A549 (cell line): Measurements from ENCODE around the gene HIPK3.

Experiments used
- CEBPB ChIP-seq, 2 experiments: fragments of >200 bp in 1 of 2; sonication (Bioruptor Twin) in 1 of 2; formaldehyde crosslinking in 1 of 2; IDR thresholded peaks; 2 replicates each; pipeline ENCODE4 v1.6.1; 2012 to 2016
- ESRRA ChIP-seq: fragments of 150-350 bp; IDR thresholded peaks from 2 replicates; pipeline ENCODE4 v1.6.1; 2014; ENCODE audit warnings: mild to moderate bottlenecking, low read length, borderline replicate concordance
- JUN ChIP-seq, 2 experiments: fragments of >200 bp; sonication (Bioruptor Twin); formaldehyde crosslinking; IDR thresholded peaks; 2 replicates in 1 of 2; 3 replicates in 1 of 2; pipeline ENCODE4 v1.6.1; 2016 to 2017
- JUNB ChIP-seq: fragments of >200 bp; sonication (Bioruptor Twin); formaldehyde crosslinking; IDR thresholded peaks from 2 replicates; pipeline ENCODE4 v1.6.1; 2016
- MAFK ChIP-seq: fragments of 450-650 bp; IDR thresholded peaks from 2 replicates; pipeline ENCODE4 v1.6.1; 2014; ENCODE audit not compliant: partially characterized antibody
- MAZ ChIP-seq: fragments of 150-350 bp; IDR thresholded peaks from 2 replicates; pipeline ENCODE4 v1.6.1; 2014; ENCODE audit warnings: antibody characterized with exemption, low read depth, low read length, borderline replicate concordance
- POLR2A ChIP-seq: IDR thresholded peaks from 2 replicates; pipeline ENCODE4 v1.6.1; 2012; ENCODE audit warnings: mild to moderate bottlenecking, low read length
- POLR2AphosphoS2 ChIP-seq: conservative IDR thresholded peaks from 2 replicates; pipeline ENCODE4 v1.6.1; 2012; ENCODE audit warnings: low read length, improper control_type of control experiment, inconsistent platforms
- RNF2 ChIP-seq: fragments of 200-600 bp; sonication (generic); IDR thresholded peaks from 2 replicates; pipeline ENCODE4 v1.6.1; 2016; ENCODE audit warnings: low read depth, mild to moderate bottlenecking, antibody characterized with exemption, moderate library complexity, borderline replicate concordance
- TF ChIP-seq, protein P1 (sequence below): fragments of >200 bp; sonication (Bioruptor Twin); formaldehyde crosslinking; IDR thresholded peaks from 3 replicates; pipeline ENCODE4 v1.5.1; 2016
- TF ChIP-seq, protein P2 (sequence below): fragments of 150-350 bp; IDR thresholded peaks from 2 replicates; pipeline ENCODE4 v1.6.1; 2014; ENCODE audit warnings: low read depth, mild to moderate bottlenecking, low read length
- TF ChIP-seq, protein P3 (sequence below): fragments of 200-600 bp; sonication (generic); IDR thresholded peaks from 2 replicates; pipeline ENCODE4 v1.6.1; 2016; ENCODE audit warnings: antibody characterized with exemption, mild to moderate bottlenecking, moderate library complexity
- TF ChIP-seq, protein P4 (sequence below): fragments of 250-450 bp; sonication (Bioruptor Pico); IDR thresholded peaks from 2 replicates; pipeline ENCODE4 v1.5.0; 2020; ENCODE audit warnings: low read depth, mild to moderate bottlenecking, moderate library complexity

DNA sequence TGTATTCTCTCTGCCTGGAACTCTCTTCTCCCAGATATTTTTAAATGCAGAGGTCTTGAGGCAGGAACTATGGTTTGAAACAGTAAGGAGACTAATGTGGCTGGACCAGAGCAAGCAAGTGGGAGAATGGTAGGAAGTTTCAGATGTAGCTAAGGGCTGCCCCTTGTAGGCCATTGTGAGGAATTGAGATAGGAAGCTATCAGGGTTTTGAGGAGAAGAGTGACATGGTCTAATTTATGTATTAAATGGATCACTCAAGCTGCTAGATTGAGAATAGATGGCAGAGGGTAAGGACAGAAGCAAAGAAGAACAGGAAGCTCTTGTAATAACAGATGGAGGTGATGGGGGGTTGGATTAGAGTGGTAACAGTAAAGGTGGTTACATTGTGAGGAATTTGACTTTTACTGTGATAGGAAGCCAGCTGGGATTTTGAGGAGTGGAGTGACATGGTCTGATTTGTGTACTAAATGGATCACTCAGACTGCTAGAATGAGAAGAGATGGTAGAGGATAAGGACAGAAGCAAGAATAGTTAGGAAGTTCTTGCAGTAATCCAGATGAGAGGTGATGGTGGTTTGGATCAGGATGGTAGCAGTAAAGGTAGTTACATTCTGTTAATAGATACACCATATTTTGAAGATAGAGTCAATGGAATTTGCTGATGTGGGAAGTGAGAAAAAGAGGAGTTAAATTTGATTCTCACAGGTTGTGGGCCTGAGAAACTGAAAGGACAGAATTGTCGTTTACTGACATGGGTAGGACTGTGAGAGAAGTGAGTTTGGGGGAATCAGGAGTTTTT, 63.0 kb downstream of the HIPK3 start:
- no peak for TF ChIP-seq JUNB
- TF ChIP-seq MAZ, result no peak
- no peak for TF ChIP-seq JUN (IDR thresholded peaks at IDR 0.05)
- TF ChIP-seq, protein P1, sequence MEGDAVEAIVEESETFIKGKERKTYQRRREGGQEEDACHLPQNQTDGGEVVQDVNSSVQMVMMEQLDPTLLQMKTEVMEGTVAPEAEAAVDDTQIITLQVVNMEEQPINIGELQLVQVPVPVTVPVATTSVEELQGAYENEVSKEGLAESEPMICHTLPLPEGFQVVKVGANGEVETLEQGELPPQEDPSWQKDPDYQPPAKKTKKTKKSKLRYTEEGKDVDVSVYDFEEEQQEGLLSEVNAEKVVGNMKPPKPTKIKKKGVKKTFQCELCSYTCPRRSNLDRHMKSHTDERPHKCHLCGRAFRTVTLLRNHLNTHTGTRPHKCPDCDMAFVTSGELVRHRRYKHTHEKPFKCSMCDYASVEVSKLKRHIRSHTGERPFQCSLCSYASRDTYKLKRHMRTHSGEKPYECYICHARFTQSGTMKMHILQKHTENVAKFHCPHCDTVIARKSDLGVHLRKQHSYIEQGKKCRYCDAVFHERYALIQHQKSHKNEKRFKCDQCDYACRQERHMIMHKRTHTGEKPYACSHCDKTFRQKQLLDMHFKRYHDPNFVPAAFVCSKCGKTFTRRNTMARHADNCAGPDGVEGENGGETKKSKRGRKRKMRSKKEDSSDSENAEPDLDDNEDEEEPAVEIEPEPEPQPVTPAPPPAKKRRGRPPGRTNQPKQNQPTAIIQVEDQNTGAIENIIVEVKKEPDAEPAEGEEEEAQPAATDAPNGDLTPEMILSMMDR, result no peak
- TF ChIP-seq MAFK, result peak; percentile 7
- TF ChIP-seq ESRRA, result no peak
- TF ChIP-seq, protein P2, sequence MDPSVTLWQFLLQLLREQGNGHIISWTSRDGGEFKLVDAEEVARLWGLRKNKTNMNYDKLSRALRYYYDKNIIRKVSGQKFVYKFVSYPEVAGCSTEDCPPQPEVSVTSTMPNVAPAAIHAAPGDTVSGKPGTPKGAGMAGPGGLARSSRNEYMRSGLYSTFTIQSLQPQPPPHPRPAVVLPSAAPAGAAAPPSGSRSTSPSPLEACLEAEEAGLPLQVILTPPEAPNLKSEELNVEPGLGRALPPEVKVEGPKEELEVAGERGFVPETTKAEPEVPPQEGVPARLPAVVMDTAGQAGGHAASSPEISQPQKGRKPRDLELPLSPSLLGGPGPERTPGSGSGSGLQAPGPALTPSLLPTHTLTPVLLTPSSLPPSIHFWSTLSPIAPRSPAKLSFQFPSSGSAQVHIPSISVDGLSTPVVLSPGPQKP, result no peak
- no peak for TF ChIP-seq CEBPB (IDR thresholded peaks at IDR 0.05)
- TF ChIP-seq RNF2, result no peak
- no peak for TF ChIP-seq POLR2A
- TF ChIP-seq, protein P3, sequence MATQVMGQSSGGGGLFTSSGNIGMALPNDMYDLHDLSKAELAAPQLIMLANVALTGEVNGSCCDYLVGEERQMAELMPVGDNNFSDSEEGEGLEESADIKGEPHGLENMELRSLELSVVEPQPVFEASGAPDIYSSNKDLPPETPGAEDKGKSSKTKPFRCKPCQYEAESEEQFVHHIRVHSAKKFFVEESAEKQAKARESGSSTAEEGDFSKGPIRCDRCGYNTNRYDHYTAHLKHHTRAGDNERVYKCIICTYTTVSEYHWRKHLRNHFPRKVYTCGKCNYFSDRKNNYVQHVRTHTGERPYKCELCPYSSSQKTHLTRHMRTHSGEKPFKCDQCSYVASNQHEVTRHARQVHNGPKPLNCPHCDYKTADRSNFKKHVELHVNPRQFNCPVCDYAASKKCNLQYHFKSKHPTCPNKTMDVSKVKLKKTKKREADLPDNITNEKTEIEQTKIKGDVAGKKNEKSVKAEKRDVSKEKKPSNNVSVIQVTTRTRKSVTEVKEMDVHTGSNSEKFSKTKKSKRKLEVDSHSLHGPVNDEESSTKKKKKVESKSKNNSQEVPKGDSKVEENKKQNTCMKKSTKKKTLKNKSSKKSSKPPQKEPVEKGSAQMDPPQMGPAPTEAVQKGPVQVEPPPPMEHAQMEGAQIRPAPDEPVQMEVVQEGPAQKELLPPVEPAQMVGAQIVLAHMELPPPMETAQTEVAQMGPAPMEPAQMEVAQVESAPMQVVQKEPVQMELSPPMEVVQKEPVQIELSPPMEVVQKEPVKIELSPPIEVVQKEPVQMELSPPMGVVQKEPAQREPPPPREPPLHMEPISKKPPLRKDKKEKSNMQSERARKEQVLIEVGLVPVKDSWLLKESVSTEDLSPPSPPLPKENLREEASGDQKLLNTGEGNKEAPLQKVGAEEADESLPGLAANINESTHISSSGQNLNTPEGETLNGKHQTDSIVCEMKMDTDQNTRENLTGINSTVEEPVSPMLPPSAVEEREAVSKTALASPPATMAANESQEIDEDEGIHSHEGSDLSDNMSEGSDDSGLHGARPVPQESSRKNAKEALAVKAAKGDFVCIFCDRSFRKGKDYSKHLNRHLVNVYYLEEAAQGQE, result no peak
- TF ChIP-seq POLR2AphosphoS2, result no peak
- TF ChIP-seq, protein P4, sequence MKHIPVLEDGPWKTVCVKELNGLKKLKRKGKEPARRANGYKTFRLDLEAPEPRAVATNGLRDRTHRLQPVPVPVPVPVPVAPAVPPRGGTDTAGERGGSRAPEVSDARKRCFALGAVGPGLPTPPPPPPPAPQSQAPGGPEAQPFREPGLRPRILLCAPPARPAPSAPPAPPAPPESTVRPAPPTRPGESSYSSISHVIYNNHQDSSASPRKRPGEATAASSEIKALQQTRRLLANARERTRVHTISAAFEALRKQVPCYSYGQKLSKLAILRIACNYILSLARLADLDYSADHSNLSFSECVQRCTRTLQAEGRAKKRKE (CRISPR knock-in tag), result no peak
